Breast epithelium (tissue), 3 donors: Measurements from ENCODE around the gene PRKAG1.

Experiments
- CTCF ChIP-seq, 3 donors: fragments of 450-650 bp; IDR thresholded peaks; one replicate each; pipeline ENCODE4 v1.5.1; 2016 to 2017; ENCODE audit warnings: antibody characterized with exemption in 3 of 3, mild to moderate bottlenecking in 3 of 3, moderate library complexity in 3 of 3
- POLR2AphosphoS5 ChIP-seq, 3 donors: sonication (generic); formaldehyde crosslinking; IDR thresholded peaks; one replicate each; pipeline ENCODE4 v1.6.1; 2017; ENCODE audit warnings: antibody characterized with exemption in 3 of 3

GRCh38 chr12:49021292-49021915, 2.8 kb upstream of the PRKAG1 start:
- TF ChIP-seq POLR2AphosphoS5 (IDR thresholded peaks at IDR 0.05) (no peak), CTCF (IDR thresholded peaks at IDR 0.05) (no peak)
